Measurements from ENCODE around the gene PPM1H. TPM values are rescaled to one million over a fixed set of nuclear protein-coding genes. Genes with fewer than 3 reads are reported as not detected.

Gene PPM1H
- total and polyA plus RNA-seq, 10 of the 15 experiments (the other 5 are each of a cell fraction or from before 2014, with no cell fraction given), result 0.11 to 0.83 (median 0.49) TPM

GRCh38 chr12:62862259-62862881, 72.6 kb downstream of the PPM1H start:
- Histone ChIP-seq H3K79me2 (ENCODE audit: control insufficient read depth, insufficient read depth, low read length) (no peaks in the 10 kb centered on the region), H3K4me3 (no peak overlapping the region), H3K9ac (ENCODE audit: control insufficient read depth, insufficient read depth, low read length) (no peak overlapping the region), H3K27me3 (replicated peaks in 1 of 2; ENCODE audit: control insufficient read depth in 2 of 2, insufficient read depth in 2 of 2, low read length in 1 of 2) (peaks cover 0 to 2% of the 10 kb centered on the region in 2 experiments; a peak in 1 of 4 replicates), H3K4me1 (ENCODE audit: control insufficient read depth, insufficient read depth, low read length) (no peaks in the 10 kb centered on the region), H4K20me1 (ENCODE audit: control insufficient read depth, insufficient read depth) (no peaks in the 10 kb centered on the region), H3K27ac (ENCODE audit: control insufficient read depth, insufficient read depth) (no peak overlapping the region), H3K9me3 (replicated peaks; ENCODE audit: control insufficient read depth, insufficient read depth, low read length) (no peaks in the 10 kb centered on the region), H2AFZ (ENCODE audit: control insufficient read depth, low read depth, low read length) (no peak overlapping the region), H3K36me3 (ENCODE audit: control insufficient read depth in 2 of 2, insufficient read depth in 2 of 2, low read length in 1 of 2) (no peaks in the 10 kb centered on the region), H3K4me2 (ENCODE audit: control insufficient read depth, insufficient read depth) (no peak overlapping the region)
- intact Hi-C loops (cut with micrococcal nuclease; ENCODE audit: unreplicated experiment) (no loop called here), in situ Hi-C loops (cut with MboI) (no loop called here)
- SMC1A ChIA-PET (ENCODE audit: uncharacterized antibody, unreplicated experiment), result no interaction called here
- DNase-seq (ENCODE audit: low read depth, low spot score) (no peak), FAIRE-seq (no peak), ATAC-seq (no peak)
- RAD21 ChIA-PET (ENCODE audit: unreplicated experiment), result no interaction called here
- CTCF ChIA-PET, result no interaction called here
- POLR2A ChIA-PET, result no interaction called here
- no TSS peak for BruUV-seq (replicated peaks)
- WGBS (ENCODE audit: insufficient coverage, insufficient replicate concordance, low lambda C conversion rate, missing lambda C conversion rate), result 94% methylated on average over 2 of the region's 2 CpGs
- TF ChIP-seq EGR1 (IDR thresholded peaks at IDR 0.05; ENCODE audit: borderline replicate concordance in 1 of 2, low read depth in 2 of 2, low read length in 2 of 2) (no peak), ATF7 (IDR thresholded peaks at IDR 0.05; ENCODE audit: low read depth) (no peak), NFYA (IDR thresholded peaks at IDR 0.05; ENCODE audit: borderline replicate concordance, low read depth, low read length) (no peak), NKRF (conservative IDR thresholded peaks at IDR 0.05) (no peak), HSF1 (IDR thresholded peaks at IDR 0.05; ENCODE audit: low read depth, low read length) (no peak), CREM (IDR thresholded peaks at IDR 0.05; ENCODE audit: low read depth) (no peak), RELB (IDR thresholded peaks at IDR 0.05; ENCODE audit: low read depth) (no peak), STAT1 (conservative IDR thresholded peaks at IDR 0.05) (no peak), HCFC1 (IDR thresholded peaks at IDR 0.05; ENCODE audit: low read length) (no peak), BCL11A (IDR thresholded peaks at IDR 0.05; ENCODE audit: low read depth, low read length) (no peak), CBX3 (IDR thresholded peaks at IDR 0.05; ENCODE audit: borderline replicate concordance, low read depth) (no peak), SREBF1 (IDR thresholded peaks at IDR 0.05; ENCODE audit: low read length) (no peak), E4F1 (IDR thresholded peaks at IDR 0.05; ENCODE audit: borderline replicate concordance, partially characterized antibody) (no peak), PBX3 (IDR thresholded peaks at IDR 0.05; ENCODE audit: insufficient replicate concordance, low read depth, low read length) (no peak)

All from GM12878 (cell line).